GM18502 (cell line): ENCODE results near the gene FUCA1.
"Not testable (repeated sequence)": the region's sequence is repeated elsewhere in the genome, so short reads cannot be mapped to it uniquely, and the experiment has no call there.

Experiments
- ATAC-seq: cut with Tn5 transposase; IDR thresholded peaks from one replicate; pipeline ENCODE4 v1.9.1; 2021; ENCODE audit warnings: mild to moderate bottlenecking; ENCODE audit not compliant: unreplicated experiment, poor library complexity

Gene FUCA1

GRCh38 chr1:23805025-23805424 is 63.1 kb downstream of the FUCA1 start:
- ATAC-seq, result no peak

GRCh38 chr1:23804183-23804835 is 63.8 kb downstream of the FUCA1 start:
- ATAC-seq, result no peak

GRCh38 chr1:23803674-23804073 is 64.4 kb downstream of the FUCA1 start:
- ATAC-seq, result no peak

GRCh38 chr1:23802809-23803342 is 65.2 kb downstream of the FUCA1 start:
- not testable (repeated sequence) for ATAC-seq

GRCh38 chr1:23801876-23802275 is 66.2 kb downstream of the FUCA1 start:
- no peak for ATAC-seq

GRCh38 chr1:23801338-23801748 is 66.7 kb downstream of the FUCA1 start:
- ATAC-seq, result no peak

- peak; percentile 76 for ATAC-seq
Observed at GRCh38 chr1:23800400-23801337, 67.4 kb downstream of the FUCA1 start, which contains the start of gene GALE. Gene GALE, minus strand, starts transcription at chr1:23800754. Its CDS starts 1,747 bp downstream, at chr1:23799007.

GRCh38 chr1:23799570-23800399 is 68.3 kb downstream of the FUCA1 start:
- ATAC-seq, result no peak

- ATAC-seq, result no peak
Observed at GRCh38 chr1:23799255-23799569, 68.9 kb downstream of the FUCA1 start.

GRCh38 chr1:23798662-23799142 is 69.4 kb downstream of the FUCA1 start:
- no peak for ATAC-seq

- ATAC-seq, result no peak
Observed at GRCh38 chr1:23797478-23798448, 70.3 kb downstream of the FUCA1 start.

- ATAC-seq, result no peak
Observed at GRCh38 chr1:23796466-23797271, 71.4 kb downstream of the FUCA1 start.

GRCh38 chr1:23795676-23796465 is 72.2 kb downstream of the FUCA1 start:
- ATAC-seq, result no peak
